Dendritic cell treated with granulocyte-macrophage colony-stimulating factor and Interleukin-4, amounts not matched to agents 40 ng/mL and 50 ng/mL, for 4 days (primary cell): ENCODE data around the gene MIER2.

Experiments
- H3K27ac Mint-ChIP-seq: one replicate; pipeline ENCODE4 v1.8.0; 2022; ENCODE audit warnings: mild to moderate bottlenecking, mixed read lengths
- H3K27me3 Mint-ChIP-seq: one replicate; pipeline ENCODE4 v1.8.0; 2022; ENCODE audit warnings: mild to moderate bottlenecking, mixed read lengths
- H3K36me3 Mint-ChIP-seq: one replicate; pipeline ENCODE4 v1.8.0; 2022; ENCODE audit warnings: low read depth, mixed read lengths
- H3K4me1 Mint-ChIP-seq: one replicate; pipeline ENCODE4 v1.8.0; 2022; ENCODE audit warnings: low read depth, mixed read lengths
- H3K4me3 Mint-ChIP-seq: one replicate; pipeline ENCODE4 v1.8.0; 2022; ENCODE audit warnings: mild to moderate bottlenecking, moderate library complexity, mixed read lengths
- H3K9me3 Mint-ChIP-seq: one replicate; pipeline ENCODE4 v1.8.0; 2022; ENCODE audit warnings: mixed read lengths
- intact Hi-C: fragments of 100-400 bp; cut with micrococcal nuclease; formaldehyde crosslinking; loops from one replicate; pipeline ENCODE4 v1.15.0; 2022

MIER2 gene

GRCh38 chr19:373391-374182 is 29.0 kb upstream of the MIER2 start:
- intact Hi-C loops, result no loop called here
- Mint-ChIP-seq H3K27me3 (peaks cover 22% of the 10 kb centered on the region), H3K9me3 (no peaks in the 10 kb centered on the region), H3K36me3 (no peaks in the 10 kb centered on the region), H3K4me3 (no peak overlapping the region), H3K4me1 (no peaks in the 10 kb centered on the region), H3K27ac (no peak overlapping the region)

- intact Hi-C loops, result no loop called here
- Mint-ChIP-seq H3K9me3 (no peaks in the 10 kb centered on the region), H3K27me3 (peaks cover 27% of the 10 kb centered on the region)
Measured at GRCh38 chr19:372306-372890, 27.8 kb upstream of the MIER2 start.

GRCh38 chr19:371501-372168 is 27.0 kb upstream of the MIER2 start:
- Mint-ChIP-seq H3K4me3 (no peak overlapping the region), H3K9me3 (no peaks in the 10 kb centered on the region), H3K36me3 (no peaks in the 10 kb centered on the region), H3K4me1 (no peaks in the 10 kb centered on the region), H3K27me3 (peaks cover 32% of the 10 kb centered on the region), H3K27ac (no peak overlapping the region)
- intact Hi-C loops, result no loop called here

More at GRCh38 chr19:372306-372890, 27.8 kb upstream of the MIER2 start:
- Mint-ChIP-seq H3K4me1 (no peaks in the 10 kb centered on the region), H3K4me3 (no peak overlapping the region), H3K36me3 (no peaks in the 10 kb centered on the region), H3K27ac (no peak overlapping the region)

GRCh38 chr19:370641-371330 is 26.2 kb upstream of the MIER2 start:
- Mint-ChIP-seq H3K36me3 (no peaks in the 10 kb centered on the region), H3K27me3 (peaks cover 29% of the 10 kb centered on the region), H3K9me3 (no peaks in the 10 kb centered on the region), H3K27ac (no peak overlapping the region), H3K4me3 (no peak overlapping the region), H3K4me1 (no peaks in the 10 kb centered on the region)
- intact Hi-C loops, result no loop called here

DNA sequence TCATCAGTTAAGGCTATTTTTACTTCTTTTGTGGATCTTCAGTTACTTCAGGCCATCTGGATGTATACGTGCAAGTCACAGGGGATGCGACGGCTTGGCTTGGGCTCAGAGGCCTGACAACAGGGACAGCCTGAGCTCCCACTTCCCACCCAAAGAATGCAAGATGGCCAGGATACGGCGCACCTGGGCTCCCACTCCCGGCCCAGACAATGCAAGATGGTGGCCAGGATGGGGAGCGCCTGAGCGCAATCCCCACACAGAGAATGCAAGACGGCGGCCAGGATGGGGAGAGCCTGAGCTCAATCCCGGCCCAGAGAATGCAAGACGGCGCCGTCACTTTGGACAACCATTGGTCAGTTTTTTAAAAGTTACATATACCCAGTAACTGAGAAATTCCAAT is 25.3 kb upstream of the MIER2 start:
- no peak overlapping the region for H3K4me3 Mint-ChIP-seq
- peaks cover 36% of the 10 kb centered on the region for H3K27me3 Mint-ChIP-seq
- intact Hi-C loops, result no loop called here
- no peaks in the 10 kb centered on the region for H3K9me3 Mint-ChIP-seq
- no peaks in the 10 kb centered on the region for H3K4me1 Mint-ChIP-seq
- H3K27ac Mint-ChIP-seq, result no peak overlapping the region
- H3K36me3 Mint-ChIP-seq, result no peaks in the 10 kb centered on the region

- intact Hi-C loops, result no loop called here
- no peak overlapping the region for H3K4me3 Mint-ChIP-seq
Measured at GRCh38 chr19:369256-369655, 24.7 kb upstream of the MIER2 start.

DNA sequence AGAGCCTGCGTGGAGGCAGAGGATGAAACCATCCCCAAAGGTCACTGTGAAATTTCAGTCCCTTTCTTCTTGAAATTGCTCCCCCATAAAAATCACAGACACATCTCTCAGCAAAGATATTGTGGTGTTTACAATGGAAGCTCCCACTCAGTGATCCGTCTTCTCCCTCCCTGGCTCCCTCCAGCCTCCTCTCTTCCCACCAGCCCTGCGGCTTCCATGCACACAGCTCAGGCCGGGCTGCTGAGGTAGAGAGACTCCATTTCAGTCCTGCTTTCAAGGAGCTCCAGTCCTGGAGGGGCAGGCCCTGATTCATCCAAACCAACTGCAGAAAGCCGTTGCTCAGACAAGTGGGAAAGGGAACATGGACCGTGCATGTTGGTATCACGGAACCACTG is 24.0 kb upstream of the MIER2 start:
- H3K4me1 Mint-ChIP-seq, result no peaks in the 10 kb centered on the region
- H3K27ac Mint-ChIP-seq, result no peak overlapping the region
- no peaks in the 10 kb centered on the region for H3K9me3 Mint-ChIP-seq
- intact Hi-C loops, result no loop called here
- H3K27me3 Mint-ChIP-seq, result peaks cover 38% of the 10 kb centered on the region
- no peak overlapping the region for H3K4me3 Mint-ChIP-seq
- no peaks in the 10 kb centered on the region for H3K36me3 Mint-ChIP-seq

More at GRCh38 chr19:369256-369655, 24.7 kb upstream of the MIER2 start:
- Mint-ChIP-seq H3K27me3 (peaks cover 38% of the 10 kb centered on the region), H3K4me1 (no peaks in the 10 kb centered on the region), H3K9me3 (no peaks in the 10 kb centered on the region), H3K27ac (no peak overlapping the region), H3K36me3 (no peaks in the 10 kb centered on the region)

GRCh38 chr19:367963-368629 is 23.5 kb upstream of the MIER2 start:
- Mint-ChIP-seq H3K4me1 (no peaks in the 10 kb centered on the region), H3K27ac (no peak overlapping the region), H3K36me3 (no peaks in the 10 kb centered on the region), H3K9me3 (no peaks in the 10 kb centered on the region), H3K4me3 (no peak overlapping the region), H3K27me3 (peaks cover 38% of the 10 kb centered on the region)
- intact Hi-C loops, result no loop called here

GRCh38 chr19:367561-367960 is 23.0 kb upstream of the MIER2 start:
- H3K4me1 Mint-ChIP-seq, result no peaks in the 10 kb centered on the region
- H3K36me3 Mint-ChIP-seq, result no peaks in the 10 kb centered on the region
- no peak overlapping the region for H3K4me3 Mint-ChIP-seq
- intact Hi-C loops, result no loop called here
- H3K9me3 Mint-ChIP-seq, result no peaks in the 10 kb centered on the region
- H3K27ac Mint-ChIP-seq, result no peak overlapping the region
- H3K27me3 Mint-ChIP-seq, result peaks cover 38% of the 10 kb centered on the region

- H3K4me1 Mint-ChIP-seq, result no peaks in the 10 kb centered on the region
- no peak overlapping the region for H3K27ac Mint-ChIP-seq
- intact Hi-C loops, result no loop called here
- H3K4me3 Mint-ChIP-seq, result no peak overlapping the region
- H3K27me3 Mint-ChIP-seq, result peaks cover 37% of the 10 kb centered on the region
- no peaks in the 10 kb centered on the region for H3K9me3 Mint-ChIP-seq
- H3K36me3 Mint-ChIP-seq, result no peaks in the 10 kb centered on the region
Measured at GRCh38 chr19:366951-367350, 22.4 kb upstream of the MIER2 start.

GRCh38 chr19:366205-366783 is 21.7 kb upstream of the MIER2 start:
- Mint-ChIP-seq H3K4me3 (no peak overlapping the region), H3K9me3 (no peaks in the 10 kb centered on the region), H3K36me3 (no peaks in the 10 kb centered on the region), H3K27ac (no peak overlapping the region), H3K27me3 (peaks cover 32% of the 10 kb centered on the region), H3K4me1 (no peaks in the 10 kb centered on the region)
- intact Hi-C loops, result no loop called here

DNA sequence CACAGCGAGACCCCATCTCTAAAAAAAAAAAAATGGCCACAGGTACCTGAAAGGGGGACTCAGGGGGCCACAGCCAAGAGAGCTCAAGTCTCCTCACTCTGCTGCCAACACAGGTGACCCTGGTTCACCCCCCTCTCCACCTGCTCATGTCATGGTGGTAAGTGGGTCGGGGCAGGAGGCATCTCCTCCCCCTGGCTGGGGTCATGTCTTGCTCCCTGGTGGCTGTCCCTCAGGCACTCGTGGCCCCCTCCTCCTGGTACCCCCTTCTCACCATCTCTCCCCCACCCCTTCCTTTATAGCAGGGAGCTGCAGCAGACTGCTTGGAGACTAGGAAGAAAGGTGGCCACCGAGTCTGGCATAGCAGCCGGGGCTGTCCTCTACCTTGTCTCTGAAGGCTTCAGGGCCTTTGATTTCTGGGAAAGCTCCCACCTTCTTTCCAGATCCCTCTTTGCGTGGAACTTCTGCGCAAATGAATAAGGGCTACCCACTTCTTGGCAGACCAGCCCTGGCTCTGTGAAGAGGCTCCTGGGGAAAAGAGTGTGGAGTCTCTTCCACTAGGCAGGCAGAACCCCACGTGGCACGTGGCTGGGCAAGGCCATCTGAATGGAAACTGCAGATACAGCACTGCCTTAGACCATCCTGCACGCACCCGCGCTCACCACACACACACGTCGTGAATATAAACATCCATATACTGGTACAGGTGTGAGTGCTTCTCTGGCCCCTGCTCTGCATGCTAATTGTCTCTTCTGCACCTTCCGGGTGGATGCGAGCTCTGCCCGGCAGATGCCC is 20.1 kb upstream of the MIER2 start:
- Mint-ChIP-seq H3K4me1 (no peaks in the 10 kb centered on the region), H3K27ac (no peak overlapping the region), H3K36me3 (no peaks in the 10 kb centered on the region), H3K4me3 (no peak overlapping the region), H3K9me3 (no peaks in the 10 kb centered on the region), H3K27me3 (peaks cover 29% of the 10 kb centered on the region)
- intact Hi-C loops, result no loop called here

DNA sequence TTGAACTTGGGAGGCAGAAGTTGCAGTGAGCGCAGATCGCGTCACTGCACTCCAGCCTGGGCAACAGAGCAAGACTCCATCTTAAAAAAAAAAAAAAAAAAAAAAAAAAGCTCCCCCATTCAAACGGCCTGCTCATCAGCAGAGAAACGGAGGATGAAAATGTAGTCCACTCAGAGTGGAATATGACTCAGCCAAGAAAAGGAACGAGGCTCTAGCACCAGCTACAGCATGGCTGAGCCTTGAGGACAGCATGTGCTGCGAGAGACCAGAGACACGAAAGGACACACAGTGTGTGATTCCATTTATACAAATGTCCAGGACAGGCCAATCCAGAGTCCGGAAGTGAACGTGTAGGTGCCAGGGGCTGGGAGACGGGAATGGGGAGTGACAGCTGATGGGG is 18.1 kb upstream of the MIER2 start:
- no peaks in the 10 kb centered on the region for H3K4me1 Mint-ChIP-seq
- intact Hi-C loops, result no loop called here
- H3K4me3 Mint-ChIP-seq, result no peak overlapping the region
- no peaks in the 10 kb centered on the region for H3K9me3 Mint-ChIP-seq
- H3K27me3 Mint-ChIP-seq, result peaks cover 25% of the 10 kb centered on the region
- no peak overlapping the region for H3K27ac Mint-ChIP-seq
- no peaks in the 10 kb centered on the region for H3K36me3 Mint-ChIP-seq
